AG04449 (cell line): ENCODE measurements around the gene HLA-E.
"Not testable (repeated sequence)": the region's sequence is repeated elsewhere in the genome, so short reads cannot be mapped to it uniquely, and the experiment has no call there.

Source experiments
- CTCF ChIA-PET: fragments of 350-600 bp; formaldehyde crosslinking; extraction: SDS; loops from one replicate; lab custom pipeline; 2021; ENCODE audit warnings: antibody characterized with exemption; lab: Yijun Ruan, JAX
- POLR2A ChIA-PET: fragments of 400-600, 350-600 bp; formaldehyde crosslinking; extraction: SDS; loops from one replicate; lab custom pipeline; 2020; ENCODE audit warnings: antibody characterized with exemption, inconsistent platforms; lab: Yijun Ruan, JAX
- DNase-seq: peaks from one replicate; pipeline ENCODE4 v3.0.0-alpha.2; 2010; ENCODE audit warnings: low read depth, low spot score
- H3K4me3 ChIP-seq: 2 replicates; pipeline ENCODE4 v1.5.1; 2011; ENCODE audit warnings: low read depth, mild to moderate bottlenecking, control low read depth, low read length
- TF ChIP-seq, protein P1 (sequence below): IDR thresholded peaks from one replicate; pipeline ENCODE4 v1.5.1; 2011; ENCODE audit warnings: mild to moderate bottlenecking, moderate library complexity, low read length, control low read depth, inconsistent platforms; ENCODE audit not compliant: insufficient read depth; ENCODE audit errors: missing control alignments

Gene HLA-E

DNA sequence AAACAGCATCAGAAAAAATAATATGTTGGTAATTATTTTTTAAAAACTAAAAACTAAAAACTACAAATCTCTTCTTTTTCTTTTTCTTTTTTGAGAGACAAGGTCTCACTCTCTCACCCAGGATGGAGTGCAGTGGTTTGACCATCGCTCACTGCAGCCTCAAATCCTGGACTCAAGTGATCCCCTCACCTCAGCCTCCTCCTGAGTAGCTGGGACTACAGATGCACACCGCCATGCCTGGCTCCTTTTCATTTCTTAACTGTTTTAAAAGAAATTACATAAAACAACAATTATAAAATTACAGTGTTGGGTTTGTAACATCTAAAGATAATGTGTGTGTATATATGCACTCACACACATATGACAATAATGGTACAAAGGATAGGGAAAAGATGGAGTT lies 24.1 kb downstream of the HLA-E start:
- no peak for DNase-seq
- TF ChIP-seq, protein P1, sequence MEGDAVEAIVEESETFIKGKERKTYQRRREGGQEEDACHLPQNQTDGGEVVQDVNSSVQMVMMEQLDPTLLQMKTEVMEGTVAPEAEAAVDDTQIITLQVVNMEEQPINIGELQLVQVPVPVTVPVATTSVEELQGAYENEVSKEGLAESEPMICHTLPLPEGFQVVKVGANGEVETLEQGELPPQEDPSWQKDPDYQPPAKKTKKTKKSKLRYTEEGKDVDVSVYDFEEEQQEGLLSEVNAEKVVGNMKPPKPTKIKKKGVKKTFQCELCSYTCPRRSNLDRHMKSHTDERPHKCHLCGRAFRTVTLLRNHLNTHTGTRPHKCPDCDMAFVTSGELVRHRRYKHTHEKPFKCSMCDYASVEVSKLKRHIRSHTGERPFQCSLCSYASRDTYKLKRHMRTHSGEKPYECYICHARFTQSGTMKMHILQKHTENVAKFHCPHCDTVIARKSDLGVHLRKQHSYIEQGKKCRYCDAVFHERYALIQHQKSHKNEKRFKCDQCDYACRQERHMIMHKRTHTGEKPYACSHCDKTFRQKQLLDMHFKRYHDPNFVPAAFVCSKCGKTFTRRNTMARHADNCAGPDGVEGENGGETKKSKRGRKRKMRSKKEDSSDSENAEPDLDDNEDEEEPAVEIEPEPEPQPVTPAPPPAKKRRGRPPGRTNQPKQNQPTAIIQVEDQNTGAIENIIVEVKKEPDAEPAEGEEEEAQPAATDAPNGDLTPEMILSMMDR = no peak
- POLR2A ChIA-PET = no interaction called here
- no peak overlapping the region for H3K4me3 ChIP-seq
- CTCF ChIA-PET = interaction anchor here (1.2 to 7.5 kb wide), 4 partner anchors 10 to 29 kb away, joined by 4 to 66 read pairs (median 22); no protein-coding TSS in a partner anchor

DNA sequence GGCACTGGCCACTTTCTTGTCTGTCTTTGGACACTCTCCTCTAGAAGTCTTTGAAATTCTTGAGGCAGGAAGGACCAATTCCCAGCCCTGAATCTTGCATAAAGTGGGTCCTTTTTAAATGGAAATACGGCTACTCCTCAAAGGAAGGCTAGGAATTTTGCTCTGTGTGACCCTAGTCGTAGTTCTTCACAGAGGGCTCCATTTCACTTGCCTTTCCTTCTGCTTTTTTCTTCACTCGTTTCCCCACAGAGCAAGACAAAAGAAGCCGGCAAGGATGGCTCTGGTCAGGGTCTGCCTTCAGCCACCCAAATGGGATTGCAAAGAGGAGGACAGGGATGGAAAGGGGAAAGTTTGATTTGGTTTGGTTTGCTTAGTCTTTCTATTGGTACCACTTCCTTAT lies 25.8 kb downstream of the HLA-E start:
- H3K4me3 ChIP-seq = no peak overlapping the region
- TF ChIP-seq, protein P1 = no peak
- CTCF ChIA-PET = interaction anchor here (1.0 to 7.5 kb wide), 4 partner anchors 14 to 27 kb away, joined by 3 to 66 read pairs (median 12); no protein-coding TSS in a partner anchor
- DNase-seq = no peak
- POLR2A ChIA-PET = no interaction called here

DNA sequence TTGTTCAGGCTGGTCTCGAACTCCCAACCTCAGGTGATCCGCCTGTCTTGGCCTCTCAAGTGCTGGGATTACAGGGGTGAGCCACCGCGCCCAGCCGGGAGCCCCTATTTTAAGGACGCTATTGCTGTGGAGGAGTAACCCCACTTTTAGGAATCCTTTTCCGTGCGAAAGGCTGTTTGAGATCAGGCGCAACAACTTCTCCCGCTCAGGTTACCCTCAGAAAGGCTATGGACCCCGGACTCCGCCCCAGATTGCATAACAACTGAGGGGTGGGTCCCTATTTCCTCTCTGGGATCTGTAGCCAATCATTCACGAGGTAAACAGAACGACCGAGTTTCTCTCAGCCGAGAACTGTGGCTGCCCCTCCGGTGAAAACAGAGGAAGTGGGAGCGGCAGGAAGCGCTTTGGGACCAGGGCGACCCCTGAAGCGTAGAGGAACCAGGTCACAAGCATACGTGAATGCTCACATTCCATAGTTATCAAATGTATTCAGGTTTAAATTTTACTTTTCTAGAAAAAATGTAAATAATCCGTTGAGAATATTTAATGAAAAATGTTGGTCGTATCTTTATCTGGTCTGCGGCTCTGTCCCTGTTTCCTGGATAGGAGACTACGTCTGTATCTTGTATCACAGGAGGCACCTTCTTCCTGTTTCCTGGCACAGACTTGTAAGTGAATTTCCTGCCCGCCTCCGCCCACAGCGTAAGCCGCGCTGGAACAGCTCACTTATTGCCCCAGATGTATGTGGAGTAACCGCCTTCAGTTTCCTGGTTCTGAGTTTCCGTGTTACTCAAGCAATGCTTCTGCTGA lies 26.8 kb downstream of the HLA-E start:
- TF ChIP-seq, protein P1 = no peak
- CTCF ChIA-PET = interaction anchor here (0.6 to 18.1 kb wide), 3 partner anchors 13 to 27 kb away, joined by 3 to 388 read pairs (median 17); no protein-coding TSS in a partner anchor
- peak overlapping the region; percentile 59 for H3K4me3 ChIP-seq
- peak; percentile 59 for DNase-seq
- POLR2A ChIA-PET = no interaction called here

DNA sequence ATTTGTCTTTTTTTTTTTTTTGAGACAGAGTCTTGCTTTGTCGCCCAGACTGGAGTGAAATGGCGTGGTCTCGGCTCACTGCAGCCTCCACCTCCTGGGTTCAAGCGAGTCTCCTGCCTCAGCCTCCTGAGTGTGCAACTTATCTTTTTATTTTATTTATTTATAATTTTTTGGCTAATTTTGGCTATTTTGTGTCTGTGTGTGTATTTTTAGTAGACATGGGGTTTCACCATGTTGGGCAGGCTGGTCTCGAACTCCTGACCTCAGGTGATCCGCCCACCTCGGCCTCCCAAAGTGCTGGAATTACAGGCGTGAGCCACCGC lies 27.4 kb downstream of the HLA-E start:
- DNase-seq, POLR2A ChIA-PET: not testable (repeated sequence)
- peak overlapping the region; percentile 59 for H3K4me3 ChIP-seq
- CTCF ChIA-PET = interaction anchor here (3.4 to 18.1 kb wide), 2 partner anchors 15 to 26 kb away, joined by 17 to 388 read pairs; no protein-coding TSS in a partner anchor

DNA sequence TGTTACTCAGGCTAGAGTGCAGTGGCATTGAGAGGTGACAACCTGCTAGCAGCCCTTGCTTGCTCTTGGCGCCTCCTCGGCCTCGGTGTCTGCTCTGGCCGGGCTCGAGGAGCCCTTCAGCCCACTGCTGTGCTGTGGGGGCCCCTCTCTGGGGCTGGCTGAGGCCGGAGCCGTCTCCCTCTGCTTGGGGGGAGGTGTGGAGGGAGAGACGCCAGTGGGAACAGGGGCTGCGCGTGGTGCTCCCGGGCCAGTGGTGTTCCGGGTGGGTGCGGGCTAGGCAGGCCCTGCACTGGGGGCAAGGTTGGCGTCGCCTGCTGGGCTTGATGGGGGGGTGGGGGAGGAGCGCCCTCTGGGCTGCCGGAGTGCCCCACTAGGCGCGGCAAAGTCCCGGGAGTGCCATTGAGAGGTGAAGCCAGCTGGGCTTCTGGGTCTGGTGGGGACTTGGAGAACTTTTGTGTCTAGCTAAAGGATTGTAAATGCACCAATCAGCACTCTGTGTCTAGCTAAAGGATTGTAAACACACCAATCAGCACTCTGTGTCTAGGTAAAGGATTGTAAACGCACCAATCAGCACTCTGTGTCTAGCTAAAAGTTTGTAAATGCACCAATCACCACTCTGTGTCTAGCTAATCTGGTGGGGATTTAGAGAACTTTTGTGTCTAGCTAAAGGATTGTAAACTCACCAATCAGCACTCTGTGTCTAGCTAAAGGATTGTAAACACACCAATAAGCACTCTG lies 28.6 kb downstream of the HLA-E start:
- CTCF ChIA-PET = interaction anchor here (1.0 to 18.1 kb wide), 7 partner anchors 9 to 35 kb away, joined by 3 to 388 read pairs (median 4); no protein-coding TSS in a partner anchor
- DNase-seq, POLR2A ChIA-PET, H3K4me3 ChIP-seq: not testable (repeated sequence)

DNA sequence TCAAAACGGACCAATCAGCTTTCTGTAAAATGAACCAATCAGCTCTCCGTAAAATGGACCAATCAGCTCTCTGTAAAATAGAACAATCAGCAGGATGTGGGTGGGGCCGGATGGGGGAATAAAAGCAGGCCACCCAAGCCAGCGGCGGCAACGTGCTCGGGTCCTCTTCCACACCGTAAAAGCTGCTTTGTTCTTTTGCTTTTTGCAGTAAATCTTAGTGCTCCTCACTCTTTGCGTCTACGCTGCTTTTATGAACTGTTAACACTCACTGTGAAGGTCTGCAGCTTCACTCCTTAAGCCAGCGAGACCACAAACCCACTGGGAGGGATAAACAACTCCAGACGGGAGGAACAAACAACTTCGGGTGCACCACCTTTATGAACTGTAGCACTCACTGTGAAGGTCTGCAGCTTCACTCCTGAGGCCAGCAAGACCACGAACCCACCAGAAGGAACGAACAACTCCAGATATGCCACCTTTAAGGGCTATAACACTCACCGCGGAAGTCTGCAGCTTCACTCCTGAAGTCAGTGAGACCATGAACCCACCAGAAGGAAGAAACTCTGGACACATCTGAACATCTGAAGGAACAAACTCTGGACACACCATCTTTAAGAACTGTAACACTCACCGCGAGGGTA lies 29.3 kb downstream of the HLA-E start:
- POLR2A ChIA-PET, H3K4me3 ChIP-seq, DNase-seq: not testable (repeated sequence)
- CTCF ChIA-PET = interaction anchor here (1.1 to 18.1 kb wide), 7 partner anchors 9 to 35 kb away, joined by 3 to 388 read pairs (median 7); no protein-coding TSS in a partner anchor

DNA sequence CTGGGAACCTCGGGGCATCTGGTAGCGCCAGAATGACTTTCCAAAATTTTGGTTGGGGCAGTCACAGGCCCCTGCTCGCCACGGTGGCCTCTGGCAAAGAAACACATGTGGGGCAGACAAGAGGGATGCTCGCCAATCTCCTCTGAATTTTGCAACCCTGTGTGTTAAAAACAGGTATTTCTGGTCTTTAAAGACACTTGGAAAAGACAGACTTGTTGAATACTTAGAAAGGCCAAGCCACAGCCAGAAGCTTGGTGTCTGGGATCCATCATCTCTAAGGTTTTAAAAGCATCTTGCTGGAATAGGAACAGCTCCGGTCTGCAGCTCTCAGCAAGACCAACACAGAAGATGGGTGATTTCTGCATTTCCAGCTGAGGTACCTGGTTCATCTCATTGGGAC lies 31.2 kb downstream of the HLA-E start:
- CTCF ChIA-PET = interaction anchor here (1.3 to 18.1 kb wide), 7 partner anchors 11 to 39 kb away, joined by 3 to 388 read pairs (median 7); no protein-coding TSS in a partner anchor
- no peak for DNase-seq
- TF ChIP-seq, protein P1 = no peak
- no peak overlapping the region for H3K4me3 ChIP-seq
- POLR2A ChIA-PET = interaction anchor here (1.1 kb wide), 1 partner anchor 12 kb away, joined by 3 read pairs; no protein-coding TSS in a partner anchor

DNA sequence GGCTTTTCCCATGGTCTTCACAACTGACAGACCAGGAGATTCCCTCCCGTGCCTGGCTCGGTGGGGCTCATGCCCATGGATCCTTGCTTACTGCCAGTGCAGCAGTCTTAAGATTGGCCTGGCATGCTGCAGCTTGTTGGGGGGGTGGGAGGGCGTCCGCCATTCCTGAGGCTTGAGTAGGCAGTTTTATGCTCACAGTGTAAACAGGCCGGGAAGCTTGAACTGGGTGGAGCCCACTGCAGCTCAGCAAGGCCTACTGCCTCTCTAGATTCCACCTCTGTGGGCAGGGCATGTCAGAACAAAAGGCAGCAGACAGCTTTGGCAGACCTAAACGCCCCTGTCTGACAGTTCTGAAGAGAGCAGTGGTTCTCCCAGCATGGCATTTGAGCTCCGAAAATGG lies 31.8 kb downstream of the HLA-E start:
- ChIA-PET CTCF (interaction anchor here (1.3 to 18.1 kb wide), 8 partner anchors 11 to 67 kb away, joined by 3 to 388 read pairs (median 7); no protein-coding TSS in a partner anchor), POLR2A (interaction anchor here (1.1 kb wide), 1 partner anchor 11 kb away, joined by 3 read pairs; no protein-coding TSS in a partner anchor)
- H3K4me3 ChIP-seq, DNase-seq: not testable (repeated sequence)

DNA sequence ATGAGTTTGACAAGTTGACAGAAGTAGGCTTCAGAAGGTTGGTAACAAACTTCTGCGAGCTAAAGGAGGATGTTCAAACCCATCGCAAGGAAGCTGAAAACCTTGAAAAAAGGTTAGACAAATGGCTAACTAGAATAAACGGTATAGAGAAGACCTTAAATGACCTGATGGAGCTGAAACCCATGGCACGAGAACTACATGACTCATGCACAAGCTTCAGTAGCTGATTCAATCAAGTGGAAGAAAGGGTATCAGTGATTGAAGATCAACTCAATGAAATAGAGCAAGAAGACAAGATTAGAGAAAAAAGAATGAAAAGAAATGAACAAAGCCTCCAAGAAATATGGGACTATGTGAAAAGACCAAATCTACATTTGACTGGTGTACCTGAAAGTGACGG lies 32.6 kb downstream of the HLA-E start:
- POLR2A ChIA-PET, DNase-seq, H3K4me3 ChIP-seq: not testable (repeated sequence)
- CTCF ChIA-PET = interaction anchor here (1.3 to 18.1 kb wide), 8 partner anchors 10 to 68 kb away, joined by 3 to 388 read pairs (median 7); no protein-coding TSS in a partner anchor

DNA sequence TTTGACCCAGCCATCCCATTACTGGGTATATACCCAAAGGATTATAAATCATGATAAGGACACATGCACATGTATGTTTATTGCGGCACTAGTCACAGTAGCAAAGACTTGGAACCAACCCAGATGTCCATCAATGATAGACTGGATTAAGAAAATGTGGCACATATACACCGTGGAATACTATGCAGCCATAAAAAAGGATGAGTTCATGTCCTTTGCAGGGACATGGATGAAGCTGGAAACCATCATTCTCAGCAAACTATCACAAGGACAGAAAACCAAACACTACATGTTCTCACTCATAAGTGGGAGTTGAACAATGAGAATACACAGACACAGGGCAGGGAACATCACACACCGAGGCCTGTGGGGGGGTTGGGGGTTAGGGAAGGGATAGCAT lies 37.1 kb downstream of the HLA-E start:
- CTCF ChIA-PET = interaction anchor here (1.0 to 18.1 kb wide), 4 partner anchors 8 to 44 kb away, joined by 3 to 388 read pairs (median 11); no protein-coding TSS in a partner anchor
- POLR2A ChIA-PET, H3K4me3 ChIP-seq, DNase-seq: not testable (repeated sequence)
